Measurements from ENCODE around the gene FAM53A. TPM values are rescaled to one million over a fixed set of nuclear protein-coding genes. Genes with fewer than 3 reads are reported as not detected.

Gene FAM53A
- polyA plus RNA-seq, 2 of the 4 experiments (the other 2 are of a cell fraction): 0.87 to 1.2 TPM

DNA sequence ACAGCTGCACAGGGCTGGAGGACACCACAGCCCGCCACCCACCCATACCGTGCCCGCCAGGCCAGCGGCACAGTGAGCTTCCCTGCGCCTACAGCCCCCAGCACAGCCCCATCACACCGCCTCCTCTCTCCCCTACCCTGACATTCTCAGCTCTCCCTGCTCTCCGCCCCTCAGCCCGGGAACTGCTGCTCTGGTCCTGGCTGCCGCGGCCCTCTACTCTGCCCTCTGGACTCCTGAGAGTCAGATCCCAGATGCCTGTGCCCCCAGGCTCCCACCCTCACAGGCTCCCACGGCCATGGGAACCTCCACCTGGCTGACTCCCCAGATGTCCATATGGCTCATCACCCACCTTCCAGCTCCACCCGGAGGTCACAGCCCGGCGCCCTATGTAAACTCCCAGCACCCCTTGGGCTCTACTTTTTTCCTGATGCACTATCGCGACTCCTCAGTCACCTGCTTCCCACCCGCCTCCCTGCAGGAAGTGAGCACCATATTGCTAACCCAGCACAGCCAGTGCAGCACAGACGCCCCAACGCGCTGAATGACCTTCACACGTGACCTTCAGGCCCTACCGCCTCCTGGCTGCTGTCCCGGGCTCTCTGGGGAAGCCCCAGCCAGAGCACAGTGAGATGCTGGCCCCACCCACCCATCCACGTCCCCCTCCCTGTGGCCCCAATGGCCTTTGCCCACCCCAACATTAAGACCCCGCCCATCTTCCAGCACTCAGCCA, 23.0 kb downstream of the FAM53A start:
- H3K9me3 ChIP-seq: no peaks in the 10 kb centered on the region
- FAIRE-seq: no peak
- H3K27ac ChIP-seq: no peak overlapping the region
- ATAC-seq: no peak
- no peak for DNase-seq (ENCODE audit: low read depth in 1 of 2, low spot score in 1 of 2)
- TF ChIP-seq RFX5 (IDR thresholded peaks at IDR 0.05) (no peak), HOXA7 (CRISPR knock-in tag; IDR thresholded peaks at IDR 0.05) (no peak), BHLHE40 (IDR thresholded peaks at IDR 0.05; ENCODE audit: low read depth, low read length) (no peak), RCOR1 (IDR thresholded peaks at IDR 0.05; ENCODE audit: low read depth, low read length) (no peak), HOXB5 (CRISPR knock-in tag; IDR thresholded peaks at IDR 0.05) (no peak), CEBPB (IDR thresholded peaks at IDR 0.05) (no peak), ZC3H11A (IDR thresholded peaks at IDR 0.05) (no peak), KDM1A (IDR thresholded peaks at IDR 0.05; ENCODE audit: low read depth) (no peak), FOSL2 (IDR thresholded peaks at IDR 0.05) (no peak), FOSL2 (CRISPR knock-in tag; IDR thresholded peaks at IDR 0.05) (no peak), EHF (CRISPR knock-in tag; IDR thresholded peaks at IDR 0.05) (no peak), KDM5A (IDR thresholded peaks at IDR 0.05) (no peak), POLR2AphosphoS2 (conservative IDR thresholded peaks at IDR 0.05; ENCODE audit: low read length) (no peak), HOXB13 (CRISPR knock-in tag; IDR thresholded peaks at IDR 0.05; ENCODE audit: low read depth) (no peak), FOXS1 (CRISPR knock-in tag; IDR thresholded peaks at IDR 0.05) (no peak), MYC (IDR thresholded peaks at IDR 0.05; ENCODE audit: borderline replicate concordance, low read length) (no peak), POLR2A (IDR thresholded peaks at IDR 0.05; ENCODE audit: low read length) (no peak), RAD21 (conservative IDR thresholded peaks at IDR 0.05 in 1 of 2, IDR thresholded peaks at IDR 0.05 in 1 of 2) (no peak), ESRRA (IDR thresholded peaks at IDR 0.05; ENCODE audit: borderline replicate concordance, low read length) (no peak), EHMT2 (IDR thresholded peaks at IDR 0.05; ENCODE audit: low read depth) (no peak)
- TF ChIP-seq, protein P1, sequence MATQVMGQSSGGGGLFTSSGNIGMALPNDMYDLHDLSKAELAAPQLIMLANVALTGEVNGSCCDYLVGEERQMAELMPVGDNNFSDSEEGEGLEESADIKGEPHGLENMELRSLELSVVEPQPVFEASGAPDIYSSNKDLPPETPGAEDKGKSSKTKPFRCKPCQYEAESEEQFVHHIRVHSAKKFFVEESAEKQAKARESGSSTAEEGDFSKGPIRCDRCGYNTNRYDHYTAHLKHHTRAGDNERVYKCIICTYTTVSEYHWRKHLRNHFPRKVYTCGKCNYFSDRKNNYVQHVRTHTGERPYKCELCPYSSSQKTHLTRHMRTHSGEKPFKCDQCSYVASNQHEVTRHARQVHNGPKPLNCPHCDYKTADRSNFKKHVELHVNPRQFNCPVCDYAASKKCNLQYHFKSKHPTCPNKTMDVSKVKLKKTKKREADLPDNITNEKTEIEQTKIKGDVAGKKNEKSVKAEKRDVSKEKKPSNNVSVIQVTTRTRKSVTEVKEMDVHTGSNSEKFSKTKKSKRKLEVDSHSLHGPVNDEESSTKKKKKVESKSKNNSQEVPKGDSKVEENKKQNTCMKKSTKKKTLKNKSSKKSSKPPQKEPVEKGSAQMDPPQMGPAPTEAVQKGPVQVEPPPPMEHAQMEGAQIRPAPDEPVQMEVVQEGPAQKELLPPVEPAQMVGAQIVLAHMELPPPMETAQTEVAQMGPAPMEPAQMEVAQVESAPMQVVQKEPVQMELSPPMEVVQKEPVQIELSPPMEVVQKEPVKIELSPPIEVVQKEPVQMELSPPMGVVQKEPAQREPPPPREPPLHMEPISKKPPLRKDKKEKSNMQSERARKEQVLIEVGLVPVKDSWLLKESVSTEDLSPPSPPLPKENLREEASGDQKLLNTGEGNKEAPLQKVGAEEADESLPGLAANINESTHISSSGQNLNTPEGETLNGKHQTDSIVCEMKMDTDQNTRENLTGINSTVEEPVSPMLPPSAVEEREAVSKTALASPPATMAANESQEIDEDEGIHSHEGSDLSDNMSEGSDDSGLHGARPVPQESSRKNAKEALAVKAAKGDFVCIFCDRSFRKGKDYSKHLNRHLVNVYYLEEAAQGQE (IDR thresholded peaks at IDR 0.05): no peak
- WGBS (ENCODE audit: missing lambda C conversion rate): 90% methylated on average over 21 of the region's 25 CpGs
- H3K4me3 ChIP-seq: no peak overlapping the region
- POLR2A ChIA-PET: no interaction called here
- CTCF ChIA-PET: interaction anchor here (1.2 kb wide), 1 partner anchor 238 kb away, joined by 3 read pairs; no protein-coding TSS in a partner anchor
- no peaks in the 10 kb centered on the region for H3K4me1 ChIP-seq
- H3K4me2 ChIP-seq: no peak overlapping the region

DNA sequence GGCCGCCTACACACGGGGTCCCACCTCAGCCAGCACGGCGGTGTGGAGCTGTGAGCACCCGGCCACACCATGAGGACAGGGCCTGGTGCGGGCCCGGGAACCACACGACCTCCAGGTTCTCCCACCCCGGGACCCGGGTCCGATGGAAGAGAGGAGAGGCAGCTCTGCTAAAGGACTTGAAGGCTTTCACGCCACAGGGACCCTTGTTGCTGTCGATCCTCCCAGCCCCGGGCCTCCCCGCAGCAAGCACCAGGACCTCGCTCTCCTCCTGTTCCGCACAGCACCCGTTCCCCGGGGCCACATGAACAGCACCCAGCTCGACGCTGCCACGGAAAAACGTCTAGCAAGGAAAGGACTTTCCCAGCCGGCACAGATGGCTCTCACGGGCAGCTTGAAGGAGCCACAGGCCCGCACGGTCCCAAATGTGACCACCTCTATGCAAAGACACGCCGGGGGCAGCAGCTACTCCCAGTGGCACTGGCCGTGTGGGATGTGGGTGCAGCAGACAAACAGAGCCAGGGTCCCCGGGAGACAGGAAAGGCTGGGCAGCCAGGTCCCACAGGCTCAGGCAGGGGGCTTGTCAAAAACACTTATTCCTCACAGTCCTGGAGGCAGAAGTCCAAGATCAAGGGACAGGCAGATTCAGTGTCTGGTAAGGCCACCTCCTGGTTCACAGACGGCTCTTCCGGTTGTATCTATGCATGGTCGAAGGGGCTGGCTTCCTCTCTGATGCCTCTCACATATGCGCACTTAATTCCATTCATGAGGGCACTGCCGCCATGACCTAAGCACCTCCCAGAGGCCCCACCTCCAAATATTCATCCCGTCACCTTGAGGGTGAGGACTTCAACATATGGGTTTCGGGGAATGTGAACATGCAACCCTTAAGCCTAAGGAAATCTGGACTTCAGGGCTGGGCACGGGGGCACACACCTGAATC, 24.7 kb downstream of the FAM53A start:
- Histone ChIP-seq H3K9me3 (no peaks in the 10 kb centered on the region), H3K4me1 (no peaks in the 10 kb centered on the region), H3K4me3 (no peak overlapping the region), H3K4me2 (no peak overlapping the region), H3K27ac (no peak overlapping the region)
- ATAC-seq: no peak
- ChIA-PET POLR2A (no interaction called here), CTCF (interaction anchor here (4.0 kb wide), 1 partner anchor 30 kb away, joined by 11 read pairs; no protein-coding TSS in a partner anchor)
- 86% methylated on average over 29 of the region's 39 CpGs for WGBS (ENCODE audit: missing lambda C conversion rate)
- DNase-seq (ENCODE audit: low read depth in 1 of 2, low spot score in 1 of 2): no peak
- FAIRE-seq: no peak
- TF ChIP-seq JUNB (IDR thresholded peaks at IDR 0.05): no peak
- no peak for TF ChIP-seq HDAC2 (IDR thresholded peaks at IDR 0.05)
- no peak for TF ChIP-seq KDM5A (IDR thresholded peaks at IDR 0.05)
- no peak for TF ChIP-seq HOXB13 (CRISPR knock-in tag; IDR thresholded peaks at IDR 0.05; ENCODE audit: low read depth)
- no peak for TF ChIP-seq ELK1 (IDR thresholded peaks at IDR 0.05; ENCODE audit: low read depth, low read length)
- TF ChIP-seq RARB (CRISPR knock-in tag; IDR thresholded peaks at IDR 0.05): no peak
- no peak for TF ChIP-seq JUN (IDR thresholded peaks at IDR 0.05)
- TF ChIP-seq, protein P2, sequence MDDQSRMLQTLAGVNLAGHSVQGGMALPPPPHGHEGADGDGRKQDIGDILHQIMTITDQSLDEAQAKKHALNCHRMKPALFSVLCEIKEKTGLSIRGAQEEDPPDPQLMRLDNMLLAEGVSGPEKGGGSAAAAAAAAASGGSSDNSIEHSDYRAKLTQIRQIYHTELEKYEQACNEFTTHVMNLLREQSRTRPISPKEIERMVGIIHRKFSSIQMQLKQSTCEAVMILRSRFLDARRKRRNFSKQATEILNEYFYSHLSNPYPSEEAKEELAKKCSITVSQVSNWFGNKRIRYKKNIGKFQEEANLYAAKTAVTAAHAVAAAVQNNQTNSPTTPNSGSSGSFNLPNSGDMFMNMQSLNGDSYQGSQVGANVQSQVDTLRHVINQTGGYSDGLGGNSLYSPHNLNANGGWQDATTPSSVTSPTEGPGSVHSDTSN (IDR thresholded peaks at IDR 0.05): no peak
- no peak for TF ChIP-seq RFX5 (IDR thresholded peaks at IDR 0.05)
- TF ChIP-seq CHD4 (IDR thresholded peaks at IDR 0.05; ENCODE audit: borderline replicate concordance): no peak
- no peak for TF ChIP-seq POLR2A (IDR thresholded peaks at IDR 0.05; ENCODE audit: low read length)
- no peak for TF ChIP-seq ATOH8 (CRISPR knock-in tag; IDR thresholded peaks at IDR 0.05; ENCODE audit: low read depth)
- TF ChIP-seq NFE2L2 (conservative IDR thresholded peaks at IDR 0.05; ENCODE audit: low read length): no peak
- no peak for TF ChIP-seq ESRRA (IDR thresholded peaks at IDR 0.05; ENCODE audit: borderline replicate concordance, low read length)
- no peak for TF ChIP-seq FOXS1 (CRISPR knock-in tag; IDR thresholded peaks at IDR 0.05)
- no peak for TF ChIP-seq EHF (CRISPR knock-in tag; IDR thresholded peaks at IDR 0.05)

Measured in A549 (cell line).